Heart right ventricle (tissue), 16 donors: ENCODE data around the gene ALX4. TPM values are rescaled to one million over a fixed set of nuclear protein-coding genes. Genes with fewer than 3 reads are reported as not detected.

Source experiments
- ATAC-seq, 8 donors: fragments of 200-7000 bp; cut with Tn5 transposase; one replicate each; pipeline ENCODE4 v1.9.1; 2020; ENCODE audit warnings: mild to moderate bottlenecking in 8 of 8, moderate library complexity in 8 of 8, moderate number of reproducible peaks in 1 of 8
- DNase-seq, 2 donors: peaks; one replicate each; pipeline ENCODE4 v3.0.0-alpha.2; 2020
- H3K27ac ChIP-seq, 10 donors: fragments of 200-600 bp; sonication (generic) in 2 of 10; one replicate each; pipeline versions ENCODE4 v1.5.0 to v1.8.0; 2020 to 2022; ENCODE audit warnings: mild to moderate bottlenecking in 3 of 10
- H3K27me3 ChIP-seq, 7 donors: fragments of 200-600 bp; one replicate each; pipeline ENCODE4 v1.8.0; 2021 to 2022; ENCODE audit warnings: mild to moderate bottlenecking in 2 of 7
- H3K36me3 ChIP-seq, 9 donors: fragments of 200-600 bp; sonication (generic) in 1 of 9; one replicate each; pipeline versions ENCODE4 v1.5.0 to v1.8.0; 2020 to 2022; ENCODE audit warnings: mild to moderate bottlenecking in 2 of 9
- H3K4me1 ChIP-seq, 9 donors: fragments of 200-600 bp; sonication (generic) in 1 of 9; one replicate each; pipeline versions ENCODE4 v1.5.0 to v1.8.0; 2020 to 2022; ENCODE audit warnings: mild to moderate bottlenecking in 4 of 9
- H3K4me3 ChIP-seq, 10 donors: fragments of 200-600 bp; sonication (generic) in 2 of 10; one replicate each; pipeline versions ENCODE4 v1.5.0 to v1.8.0; 2020 to 2022; ENCODE audit warnings: mild to moderate bottlenecking in 7 of 10, moderate library complexity in 2 of 10
- H3K9me3 ChIP-seq, 11 donors: fragments of 200-600 bp in 10 of 11; sonication (generic) in 2 of 11; one replicate each; pipeline versions ENCODE4 v1.5.0 to v1.8.0; 2013 to 2022; ENCODE audit warnings: mild to moderate bottlenecking in 2 of 11, control low read depth in 1 of 11, moderate library complexity in 1 of 11
- WGBS, 2 donors: extraction: QIAGEN DNeasy Blood & Tissue Kit; methylation state at CpG; one replicate each; pipeline ENCODE4 v1.1.7; 2013; ENCODE audit warnings: inconsistent platforms in 1 of 2; 5-methylcytosine and 5-hydroxymethylcytosine counted together
- intact Hi-C, 10 donors: fragments of 100-400 bp; cut with DNase I; formaldehyde crosslinking; loops; one replicate each; pipeline versions ENCODE4 v1.11.1 to v1.14.2; 2022
- polyA plus RNA-seq, 2 donors: library from polyadenylated mRNA; stranded (reverse); fragments of 200-250 nt; gene quantifications; one replicate each; pipeline ENCODE4 v1.2.3, GENCODE V29; 2013
- total RNA-seq, 10 donors: library from RNA; stranded (reverse); fragmentation: NEBNext Ultra II Directional in 3 of 10; extraction: Animal tissue kit (Norgen Biotek cat#: 25700) in 3 of 10; gene quantifications; one replicate each; pipeline versions ENCODE4 v1.2.1 to v1.2.4, GENCODE V29; 2021 to 2023
- TF ChIP-seq, protein P1 (sequence below), 9 donors: fragments of 200-600 bp; sonication (generic) in 2 of 9; IDR thresholded peaks; one replicate each; pipeline versions ENCODE4 v1.5.0 to v1.8.0; 2021 to 2022; ENCODE audit warnings: antibody characterized with exemption in 9 of 9, mild to moderate bottlenecking in 5 of 9, moderate library complexity in 1 of 9
- donor health status: Arrhythmogenic right ventricular cardiomyopathy.
- donor health status: ischemic (EF 13 %, LVEDD 7.1; RV severe dilation, severe dysfunction).
- donor health status: healthy with polysubstance abuse.
- donor health status: DM: no; HTN: yes; CAD: no.
- donor health status: DM: no; HTN: no; CAD: no.
- donor health status: ischemic (EF 25% LVEDD 6.9; RV normal size, moderate dysfunction).
- donor health status: ischemic (EF 25% LVEDD 5.7; RV mildly dilated, moderate dysfunction).
- donor health status: healthy.
- donor health status: DM: yes; HTN: yes; CAD: no.
- donor health status: Ischemic cardiomyopathy.
- donor health status: ischemic (EF 35%, LVEDD 5.7; RV mildly dilated, moderate dysfunction).
- donor health status: nonischemic (EF 11% LVEDD 7.7; RV severe dilation, severe dysfunction).
- donor health status: DM: yes; HTN: yes; CAD: no.
- donor health status: PGD.
- donor health status: ischemic (EF 29% LVEDD 5.4; RV normal size, mild dysfunction).
- donor health status: nonischemic (EF 23%, LVEDD 6.1; RV moderate dilation, normal function).

Gene ALX4
- total and polyA plus RNA-seq, 12 donors = 0.01 to 0.07 (median 0.06) TPM; not detected in 5

DNA sequence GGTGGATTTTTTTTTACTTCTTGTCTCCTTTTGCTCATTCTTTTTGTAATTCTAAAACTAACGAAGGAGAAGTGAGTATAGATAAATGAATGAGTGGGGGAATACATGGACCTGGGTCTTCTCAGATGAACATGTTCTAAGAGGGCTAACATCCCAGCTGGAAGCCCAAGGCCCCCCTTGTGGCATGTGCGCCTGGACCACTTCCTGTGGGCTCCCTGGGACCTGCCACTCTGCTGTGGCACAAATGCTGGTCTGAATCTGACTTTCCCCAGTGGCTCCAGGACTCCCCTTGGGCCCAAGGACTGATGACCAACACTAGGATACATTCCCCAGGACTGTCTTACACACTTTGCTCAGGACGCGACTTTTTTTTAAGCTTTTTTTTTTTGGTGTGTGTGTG, 32.7 kb upstream of the ALX4 start:
- H3K36me3 ChIP-seq = no peaks in the 10 kb centered on the region
- no peak for ATAC-seq
- H3K27ac ChIP-seq = no peak overlapping the region
- DNase-seq = no peak
- TF ChIP-seq, protein P1, sequence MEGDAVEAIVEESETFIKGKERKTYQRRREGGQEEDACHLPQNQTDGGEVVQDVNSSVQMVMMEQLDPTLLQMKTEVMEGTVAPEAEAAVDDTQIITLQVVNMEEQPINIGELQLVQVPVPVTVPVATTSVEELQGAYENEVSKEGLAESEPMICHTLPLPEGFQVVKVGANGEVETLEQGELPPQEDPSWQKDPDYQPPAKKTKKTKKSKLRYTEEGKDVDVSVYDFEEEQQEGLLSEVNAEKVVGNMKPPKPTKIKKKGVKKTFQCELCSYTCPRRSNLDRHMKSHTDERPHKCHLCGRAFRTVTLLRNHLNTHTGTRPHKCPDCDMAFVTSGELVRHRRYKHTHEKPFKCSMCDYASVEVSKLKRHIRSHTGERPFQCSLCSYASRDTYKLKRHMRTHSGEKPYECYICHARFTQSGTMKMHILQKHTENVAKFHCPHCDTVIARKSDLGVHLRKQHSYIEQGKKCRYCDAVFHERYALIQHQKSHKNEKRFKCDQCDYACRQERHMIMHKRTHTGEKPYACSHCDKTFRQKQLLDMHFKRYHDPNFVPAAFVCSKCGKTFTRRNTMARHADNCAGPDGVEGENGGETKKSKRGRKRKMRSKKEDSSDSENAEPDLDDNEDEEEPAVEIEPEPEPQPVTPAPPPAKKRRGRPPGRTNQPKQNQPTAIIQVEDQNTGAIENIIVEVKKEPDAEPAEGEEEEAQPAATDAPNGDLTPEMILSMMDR (IDR thresholded peaks at IDR 0.05) = no peak
- intact Hi-C loops = no loop called here
- peaks cover 0 to 6% (median 0%) of the 10 kb centered on the region in 9 donors for H3K4me1 ChIP-seq
- H3K4me3 ChIP-seq = no peak overlapping the region
- no peaks in the 10 kb centered on the region for H3K9me3 ChIP-seq
- peaks cover 0 to 22% (median 12%) of the 10 kb centered on the region in 7 donors for H3K27me3 ChIP-seq
- 87 to 94% methylated on average over 4 of the region's 4 CpGs for WGBS, 2 donors

DNA sequence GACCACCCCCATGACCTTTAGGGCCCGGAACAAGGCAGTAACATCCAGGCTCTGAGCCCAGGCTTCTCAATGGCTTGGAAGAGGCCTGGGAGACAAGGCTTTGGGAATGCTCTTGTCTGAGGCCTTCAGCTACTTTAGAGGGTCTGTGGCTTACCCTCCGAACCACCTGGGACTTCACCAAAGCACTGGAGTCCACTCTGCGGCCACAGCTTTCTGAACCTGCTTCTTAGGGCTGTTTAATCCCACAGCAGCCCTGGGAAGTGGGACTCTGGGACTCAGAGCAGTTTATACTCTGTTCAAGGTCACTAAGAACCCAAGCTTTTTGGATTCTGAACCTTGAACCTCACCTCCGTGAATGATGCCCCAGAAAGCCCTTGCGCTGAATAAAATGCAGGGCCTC, 30.7 kb upstream of the ALX4 start:
- TF ChIP-seq, protein P1 (IDR thresholded peaks at IDR 0.05) = no peak
- intact Hi-C loops = no loop called here
- H3K27ac ChIP-seq = no peak overlapping the region
- DNase-seq (no peak), ATAC-seq (no peak)
- WGBS, 2 donors = 95 to 98% methylated on average over 5 of the region's 5 CpGs
- peaks cover 0 to 6% (median 0%) of the 10 kb centered on the region in 9 donors for H3K4me1 ChIP-seq
- peaks cover 0 to 41% (median 31%) of the 10 kb centered on the region in 7 donors for H3K27me3 ChIP-seq
- H3K9me3 ChIP-seq = no peaks in the 10 kb centered on the region
- H3K4me3 ChIP-seq = no peak overlapping the region
- H3K36me3 ChIP-seq = no peaks in the 10 kb centered on the region

DNA sequence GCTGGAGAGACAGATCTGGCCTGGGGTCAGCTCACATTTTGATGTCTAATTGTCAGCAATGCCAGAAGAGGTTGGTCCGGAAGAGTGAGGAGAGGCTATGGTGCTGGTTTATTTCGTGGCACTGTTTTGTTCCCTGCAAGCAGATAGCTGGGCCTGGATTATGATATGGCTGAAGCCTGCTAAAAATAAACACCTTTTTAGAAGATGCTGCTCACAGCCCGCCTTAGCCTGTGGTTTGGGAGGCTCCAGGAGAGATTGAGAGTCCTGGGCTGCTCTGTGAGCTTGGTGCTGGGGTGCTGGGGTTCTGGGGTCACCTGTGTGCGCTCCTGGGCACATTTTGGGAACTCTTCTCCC, 29.6 kb upstream of the ALX4 start:
- TF ChIP-seq, protein P1 (IDR thresholded peaks at IDR 0.05) = no peak
- DNase-seq = no peak
- Histone ChIP-seq H3K4me3 (no peak overlapping the region), H3K9me3 (no peaks in the 10 kb centered on the region), H3K27ac (peak overlapping the region in 3 of 10 donors; percentile 17 to 64 (median 19)), H3K27me3 (peaks cover 0 to 53% (median 42%) of the 10 kb centered on the region in 7 donors), H3K36me3 (no peaks in the 10 kb centered on the region), H3K4me1 (peaks cover 0 to 6% (median 0%) of the 10 kb centered on the region in 9 donors)
- 50 to 60% methylated on average over 4 of the region's 4 CpGs for WGBS, 2 donors
- ATAC-seq = peak in 5 of 8 donors; percentile 35 to 81 (median 59)
- intact Hi-C loops = no loop called here

DNA sequence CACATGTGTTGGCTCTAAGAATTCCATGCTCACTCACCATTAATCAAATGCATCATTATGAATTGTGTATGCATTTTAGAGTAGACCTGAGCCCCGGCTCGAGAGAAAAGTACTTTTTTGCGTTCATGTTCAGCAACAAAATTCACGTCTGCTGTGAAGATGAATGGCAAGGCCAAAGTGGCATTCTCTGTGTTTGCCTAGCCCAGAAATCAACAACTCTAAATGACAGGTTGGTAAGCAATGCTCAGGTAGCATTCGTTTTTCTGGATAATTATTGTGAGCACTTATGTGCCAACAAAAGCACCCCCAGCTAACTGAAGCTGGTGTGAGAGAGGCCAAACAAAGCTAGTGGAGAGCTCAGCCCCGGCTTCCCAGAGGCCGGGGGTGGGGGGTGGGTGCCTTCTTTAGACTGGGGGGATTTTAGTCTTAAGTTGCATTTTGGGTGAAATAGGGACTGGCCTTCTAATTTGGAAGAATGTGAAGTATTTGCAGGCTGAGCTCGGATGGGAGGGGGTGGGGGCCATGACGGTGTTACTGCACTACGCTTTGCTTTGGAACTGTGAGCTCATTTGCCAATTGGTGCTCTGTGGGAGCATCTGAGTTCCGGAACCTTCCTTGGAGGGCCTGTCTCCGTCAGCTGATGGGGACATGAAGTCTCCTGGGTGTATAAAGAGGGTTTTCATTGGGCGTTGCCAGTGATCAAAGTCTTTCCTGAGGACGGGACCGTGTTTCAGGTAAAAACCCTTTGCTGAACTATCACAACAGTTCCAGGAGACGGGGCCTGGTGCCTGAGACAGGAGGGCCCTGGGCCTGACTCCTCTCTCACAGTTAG, 29.0 kb upstream of the ALX4 start:
- H3K36me3 ChIP-seq = no peaks in the 10 kb centered on the region
- 83 to 85% methylated on average over 16 of the region's 16 CpGs for whole genome bisulfite sequencing, 2 donors
- intact Hi-C loops = no loop called here
- TF ChIP-seq, protein P1 (IDR thresholded peaks at IDR 0.05) = no peak
- H3K4me1 ChIP-seq = peaks cover 0 to 7% (median 0%) of the 10 kb centered on the region in 9 donors
- H3K9me3 ChIP-seq = no peaks in the 10 kb centered on the region
- peak overlapping the region in 3 of 10 donors; percentile 17 to 64 (median 19) for H3K27ac ChIP-seq
- ATAC-seq (no peak), DNase-seq (no peak)
- H3K27me3 ChIP-seq = peaks cover 0 to 59% (median 48%) of the 10 kb centered on the region in 7 donors
- no peak overlapping the region for H3K4me3 ChIP-seq
